ENCODE data around the gene ATP6V1A.

The ATP6V1A gene

GRCh38 chr3:113746548-113747282, at the start of gene ATP6V1A:
ATP6V1A (plus strand) TSS chr3:113747035; CDS start chr3:113778754, 31,719 bp downstream.
- no peaks in the 10 kb centered on the region for H3K9me2 ChIP-seq (replicated peaks; ENCODE audit: low read depth, low read length)

DNA sequence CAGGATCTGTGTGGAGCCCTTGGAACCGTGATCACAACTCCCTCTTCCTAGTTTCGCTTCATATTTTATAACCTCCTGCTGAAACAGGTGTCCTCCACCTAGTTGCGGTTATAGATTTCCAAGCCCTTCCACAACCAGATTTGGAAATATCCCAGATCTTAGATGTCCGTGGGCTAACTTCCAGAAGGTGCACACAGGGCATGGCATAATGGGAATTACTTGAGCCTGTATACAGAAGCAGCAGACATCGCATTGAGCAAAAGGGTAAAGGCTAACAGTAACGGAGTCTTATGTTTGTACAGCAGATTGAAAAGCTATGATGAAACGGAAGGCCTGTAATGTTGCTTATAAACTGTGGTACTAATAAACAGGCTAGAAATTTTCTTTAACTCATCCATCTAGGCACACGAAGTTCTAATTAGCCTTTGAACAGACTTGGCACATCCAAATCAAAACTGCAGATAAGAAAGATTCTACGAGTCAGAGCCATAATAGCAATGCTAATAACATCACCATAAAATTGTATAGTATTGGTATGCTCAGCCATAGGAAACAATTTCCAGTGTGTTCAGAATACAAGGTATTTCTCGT, 49.2 kb upstream of the ATP6V1A start:
- Histone ChIP-seq H3F3A (ENCODE audit: low read depth) (no peaks in the 10 kb centered on the region), H3K27me3 (ENCODE audit: insufficient read depth, low read length, poor library complexity, severe bottlenecking) (no peaks in the 10 kb centered on the region), H3K36me3 (ENCODE audit: insufficient read depth, low read length) (no peaks in the 10 kb centered on the region), H3K79me2 (ENCODE audit: insufficient read depth, low read length) (peaks cover 44% of the 10 kb centered on the region), H3K9ac (ENCODE audit: low read depth, low read length, poor library complexity, severe bottlenecking) (peak overlapping the region; percentile 84), H3K4me2 (ENCODE audit: low read depth, low read length, poor library complexity, severe bottlenecking) (peak overlapping the region; percentile 84), H3K4me1 (ENCODE audit: insufficient read depth, low read length, poor library complexity, severe bottlenecking) (peaks cover 40% of the 10 kb centered on the region), H4K20me1 (ENCODE audit: insufficient read depth, low read length, poor library complexity, severe bottlenecking) (no peaks in the 10 kb centered on the region), H3K9me3 (ENCODE audit: insufficient read depth, low read depth, low read length) (no peaks in the 10 kb centered on the region), H3K9me2 (replicated peaks; ENCODE audit: low read depth, low read length) (no peaks in the 10 kb centered on the region), H2AFZ (ENCODE audit: low read length) (peak overlapping the region; percentile 95), H3K4me3 (ENCODE audit: low read length, poor library complexity, severe bottlenecking) (peak overlapping the region; percentile 87)
- no peak for TF ChIP-seq EZH2phosphoT487 (IDR thresholded peaks at IDR 0.05; ENCODE audit: borderline replicate concordance)
- TF ChIP-seq, protein P1, sequence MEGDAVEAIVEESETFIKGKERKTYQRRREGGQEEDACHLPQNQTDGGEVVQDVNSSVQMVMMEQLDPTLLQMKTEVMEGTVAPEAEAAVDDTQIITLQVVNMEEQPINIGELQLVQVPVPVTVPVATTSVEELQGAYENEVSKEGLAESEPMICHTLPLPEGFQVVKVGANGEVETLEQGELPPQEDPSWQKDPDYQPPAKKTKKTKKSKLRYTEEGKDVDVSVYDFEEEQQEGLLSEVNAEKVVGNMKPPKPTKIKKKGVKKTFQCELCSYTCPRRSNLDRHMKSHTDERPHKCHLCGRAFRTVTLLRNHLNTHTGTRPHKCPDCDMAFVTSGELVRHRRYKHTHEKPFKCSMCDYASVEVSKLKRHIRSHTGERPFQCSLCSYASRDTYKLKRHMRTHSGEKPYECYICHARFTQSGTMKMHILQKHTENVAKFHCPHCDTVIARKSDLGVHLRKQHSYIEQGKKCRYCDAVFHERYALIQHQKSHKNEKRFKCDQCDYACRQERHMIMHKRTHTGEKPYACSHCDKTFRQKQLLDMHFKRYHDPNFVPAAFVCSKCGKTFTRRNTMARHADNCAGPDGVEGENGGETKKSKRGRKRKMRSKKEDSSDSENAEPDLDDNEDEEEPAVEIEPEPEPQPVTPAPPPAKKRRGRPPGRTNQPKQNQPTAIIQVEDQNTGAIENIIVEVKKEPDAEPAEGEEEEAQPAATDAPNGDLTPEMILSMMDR (conservative IDR thresholded peaks at IDR 0.05; ENCODE audit: low read length): no peak

More at GRCh38 chr3:113746548-113747282, at the start of gene ATP6V1A:
- Histone ChIP-seq H3K4me2 (ENCODE audit: low read depth, low read length, poor library complexity, severe bottlenecking) (peak within 1 kb of the TSS; percentile 84), H3K9me3 (ENCODE audit: insufficient read depth, low read depth, low read length) (no peaks in the 10 kb centered on the region), H3K4me3 (ENCODE audit: low read length, poor library complexity, severe bottlenecking) (peak within 1 kb of the TSS; percentile 96), H3K4me1 (ENCODE audit: insufficient read depth, low read length, poor library complexity, severe bottlenecking) (peaks cover 55% of the 10 kb centered on the region), H3K27me3 (ENCODE audit: insufficient read depth, low read length, poor library complexity, severe bottlenecking) (no peaks in the 10 kb centered on the region), H3F3A (ENCODE audit: low read depth) (no peaks in the 10 kb centered on the region), H3K79me2 (ENCODE audit: insufficient read depth, low read length) (peaks cover 61% of the 10 kb centered on the region), H3K9ac (ENCODE audit: low read depth, low read length, poor library complexity, severe bottlenecking) (peak within 1 kb of the TSS; percentile 99), H4K20me1 (ENCODE audit: insufficient read depth, low read length, poor library complexity, severe bottlenecking) (peaks cover 33% of the 10 kb centered on the region), H2AFZ (ENCODE audit: low read length) (peak within 1 kb of the TSS; percentile 99), H3K36me3 (ENCODE audit: insufficient read depth, low read length) (no peaks in the 10 kb centered on the region)
- no peak for TF ChIP-seq EZH2phosphoT487 (IDR thresholded peaks at IDR 0.05; ENCODE audit: borderline replicate concordance)
- TF ChIP-seq, protein P1 (conservative IDR thresholded peaks at IDR 0.05; ENCODE audit: low read length): no peak

DNA sequence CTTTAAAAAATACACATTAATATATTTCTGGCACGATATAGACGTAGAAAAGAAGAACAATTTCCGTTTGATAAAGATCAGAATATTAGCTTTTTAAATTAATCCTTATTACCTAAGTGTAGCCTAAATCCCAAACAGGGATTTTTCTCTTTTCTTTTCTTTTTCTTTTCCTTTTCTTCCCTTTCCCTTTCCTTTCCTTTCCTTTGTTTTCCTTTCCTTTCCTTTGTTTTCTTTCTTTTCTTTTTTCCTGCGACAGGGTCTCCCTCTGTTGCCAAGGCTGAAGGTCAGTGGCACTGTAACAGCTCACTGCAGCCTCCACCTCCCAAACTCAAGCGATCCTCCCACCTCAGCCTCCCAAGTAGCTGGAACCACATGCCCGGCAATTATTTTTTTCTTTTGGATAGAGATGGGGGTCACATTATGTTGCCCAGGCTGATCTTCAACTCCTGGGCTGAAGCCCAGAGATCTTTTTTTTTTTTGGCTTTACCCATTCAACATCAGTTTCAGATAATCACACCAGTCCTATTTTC, 48.6 kb upstream of the ATP6V1A start:
- TF ChIP-seq, protein P1 (conservative IDR thresholded peaks at IDR 0.05; ENCODE audit: low read length): no peak
- TF ChIP-seq EZH2phosphoT487 (IDR thresholded peaks at IDR 0.05; ENCODE audit: borderline replicate concordance): no peak

More for the DNA sequence above, 48.6 kb upstream of the ATP6V1A start:
- peak overlapping the region; percentile 87 for H3K4me3 ChIP-seq (ENCODE audit: low read length, poor library complexity, severe bottlenecking)
- no peaks in the 10 kb centered on the region for H4K20me1 ChIP-seq (ENCODE audit: insufficient read depth, low read length, poor library complexity, severe bottlenecking)
- H3K4me1 ChIP-seq (ENCODE audit: insufficient read depth, low read length, poor library complexity, severe bottlenecking): peaks cover 34% of the 10 kb centered on the region
- H3K9ac ChIP-seq (ENCODE audit: low read depth, low read length, poor library complexity, severe bottlenecking): peak overlapping the region; percentile 84
- no peaks in the 10 kb centered on the region for H3K9me3 ChIP-seq (ENCODE audit: insufficient read depth, low read depth, low read length)
- H3K36me3 ChIP-seq (ENCODE audit: insufficient read depth, low read length): no peaks in the 10 kb centered on the region
- H3K79me2 ChIP-seq (ENCODE audit: insufficient read depth, low read length): peaks cover 37% of the 10 kb centered on the region
- no peaks in the 10 kb centered on the region for H3K9me2 ChIP-seq (replicated peaks; ENCODE audit: low read depth, low read length)
- no peaks in the 10 kb centered on the region for H3K27me3 ChIP-seq (ENCODE audit: insufficient read depth, low read length, poor library complexity, severe bottlenecking)
- H3K4me2 ChIP-seq (ENCODE audit: low read depth, low read length, poor library complexity, severe bottlenecking): peak overlapping the region; percentile 84
- no peak overlapping the region for H2AFZ ChIP-seq (ENCODE audit: low read length)
- no peaks in the 10 kb centered on the region for H3F3A ChIP-seq (ENCODE audit: low read depth)
